ENCODE measurements around the gene RADIL.

- TF ChIP-seq, protein P1, sequence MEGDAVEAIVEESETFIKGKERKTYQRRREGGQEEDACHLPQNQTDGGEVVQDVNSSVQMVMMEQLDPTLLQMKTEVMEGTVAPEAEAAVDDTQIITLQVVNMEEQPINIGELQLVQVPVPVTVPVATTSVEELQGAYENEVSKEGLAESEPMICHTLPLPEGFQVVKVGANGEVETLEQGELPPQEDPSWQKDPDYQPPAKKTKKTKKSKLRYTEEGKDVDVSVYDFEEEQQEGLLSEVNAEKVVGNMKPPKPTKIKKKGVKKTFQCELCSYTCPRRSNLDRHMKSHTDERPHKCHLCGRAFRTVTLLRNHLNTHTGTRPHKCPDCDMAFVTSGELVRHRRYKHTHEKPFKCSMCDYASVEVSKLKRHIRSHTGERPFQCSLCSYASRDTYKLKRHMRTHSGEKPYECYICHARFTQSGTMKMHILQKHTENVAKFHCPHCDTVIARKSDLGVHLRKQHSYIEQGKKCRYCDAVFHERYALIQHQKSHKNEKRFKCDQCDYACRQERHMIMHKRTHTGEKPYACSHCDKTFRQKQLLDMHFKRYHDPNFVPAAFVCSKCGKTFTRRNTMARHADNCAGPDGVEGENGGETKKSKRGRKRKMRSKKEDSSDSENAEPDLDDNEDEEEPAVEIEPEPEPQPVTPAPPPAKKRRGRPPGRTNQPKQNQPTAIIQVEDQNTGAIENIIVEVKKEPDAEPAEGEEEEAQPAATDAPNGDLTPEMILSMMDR (conservative IDR thresholded peaks at IDR 0.05; ENCODE audit: low read depth, low read length) = no peak
- no peak for TF ChIP-seq EZH2phosphoT487 (IDR thresholded peaks at IDR 0.05; ENCODE audit: borderline replicate concordance, low read length)
Measured at GRCh38 chr7:4783292-4783652, 100.2 kb downstream of the RADIL start.

Measured in PC-3 (cell line).